K562 (cell line): Measurements from ENCODE around the gene MAP4K1. TPM values are rescaled to one million over a fixed set of nuclear protein-coding genes. Genes with fewer than 3 reads are reported as not detected.

Experiments used
- AFF4 ChIP-seq: sonication (generic); formaldehyde crosslinking; IDR thresholded peaks from 2 replicates; pipeline ENCODE4 v1.8.0; 2023; ENCODE audit warnings: mild to moderate bottlenecking, missing genetic modification reagents
- ARHGAP35 ChIP-seq: fragments of 450-650 bp; IDR thresholded peaks from 2 replicates; pipeline ENCODE4 v1.6.1; 2018; ENCODE audit not compliant: partially characterized antibody
- ATF6 ChIP-seq: sonication (generic); formaldehyde crosslinking; IDR thresholded peaks from 2 replicates; pipeline ENCODE4 v1.4.0; 2020; ENCODE audit warnings: mild to moderate bottlenecking, missing genetic modification reagents
- BRD9 ChIP-seq: fragments of 450-650 bp; IDR thresholded peaks from 2 replicates; pipeline ENCODE4 v1.6.1; 2018; ENCODE audit warnings: low read depth; ENCODE audit not compliant: partially characterized antibody
- ELK1 ChIP-seq: sonication (generic); formaldehyde crosslinking; IDR thresholded peaks from 2 replicates; pipeline ENCODE4 v1.8.1; 2022; ENCODE audit warnings: missing genetic modification reagents
- HNRNPH1 ChIP-seq: fragments of 200-400 bp; formaldehyde crosslinking; optimal IDR thresholded peaks from 2 replicates; pipeline ENCODE3; 2017; ENCODE audit warnings: low read depth, mild to moderate bottlenecking, low read length, moderate library complexity
- MED1 ChIP-seq: sonication (generic); formaldehyde crosslinking; IDR thresholded peaks from 2 replicates; pipeline ENCODE4 v1.8.1; 2023; ENCODE audit warnings: missing genetic modification reagents, borderline replicate concordance
- MNT ChIP-seq, 2 experiments: fragments of 450-650 bp; conservative IDR thresholded peaks; 2 replicates each; pipeline ENCODE4 v1.6.1; 2017; ENCODE audit warnings: mild to moderate bottlenecking in 2 of 2, moderate library complexity in 2 of 2
- MTA2 ChIP-seq: fragments of 450-650 bp; IDR thresholded peaks from 2 replicates; pipeline ENCODE4 v1.6.1; 2016; ENCODE audit warnings: low read depth
- NCOA6 ChIP-seq: fragments of 450-650 bp; IDR thresholded peaks from 2 replicates; pipeline ENCODE4 v1.6.1; 2017; ENCODE audit warnings: mild to moderate bottlenecking
- STAT5B ChIP-seq: fragments of 250-450 bp; sonication (Bioruptor Pico); IDR thresholded peaks from 2 replicates; pipeline ENCODE4 v1.8.0; 2021; ENCODE audit warnings: mild to moderate bottlenecking, inconsistent platforms
- TOE1 ChIP-seq, 2 experiments: fragments of 450-650 bp in 1 of 2; sonication (generic) in 1 of 2; formaldehyde crosslinking in 1 of 2; IDR thresholded peaks; 2 replicates each; pipeline versions ENCODE4 v1.7.1 to v1.8.0; 2016 to 2022; ENCODE audit warnings: borderline replicate concordance in 2 of 2, mild to moderate bottlenecking in 2 of 2, antibody characterized with exemption in 1 of 2, inconsistent platforms in 1 of 2, low read depth in 1 of 2, missing genetic modification reagents in 1 of 2, moderate library complexity in 1 of 2
- U2AF1 ChIP-seq: fragments of 200-400 bp; formaldehyde crosslinking; optimal IDR thresholded peaks from 2 replicates; pipeline ENCODE3; 2017; ENCODE audit warnings: mild to moderate bottlenecking, low read depth, low read length, moderate library complexity
- ZBTB49 ChIP-seq: sonication (generic); formaldehyde crosslinking; IDR thresholded peaks from 2 replicates; pipeline ENCODE4 v1.8.0; 2022; ENCODE audit warnings: missing genetic modification reagents, mild to moderate bottlenecking, borderline replicate concordance
- ZNF184 ChIP-seq: sonication (generic); formaldehyde crosslinking; IDR thresholded peaks from 2 replicates; pipeline ENCODE4 v1.5.0; 2020; ENCODE audit warnings: missing genetic modification reagents
- polyA plus RNA-seq, 8 experiments: library from polyadenylated mRNA; depleted of rRNA in 4 of 8; stranded (reverse) in 5 of 8; unstranded in 3 of 8; fragments of >200 nt; fragmentation: Nextera tagmentation in 2 of 8; fragmentation: Illumina TruSeq in 1 of 8; extraction: Ambion mirVana in 2 of 8; extraction: Trizol in 1 of 8; gene quantifications; 2 replicates each; pipeline versions ENCODE4 v1.2.1 to v1.2.3, GENCODE V29; 2011 to 2014; ENCODE audit warnings: inconsistent platforms in 1 of 8, missing spikeins in 1 of 8
- total RNA-seq, 7 experiments: library from RNA; depleted of rRNA in 6 of 7; stranded (reverse); fragments of >200 nt in 6 of 7; fragmentation: Illumina TruSeq in 2 of 7; extraction: Trizol in 2 of 7; gene quantifications; 2 replicates each; pipeline versions ENCODE4 v1.2.1 to v1.2.3, GENCODE V29; 2011 to 2021; ENCODE audit warnings: low replicate concordance in 1 of 7

MAP4K1 gene
- total and polyA plus RNA-seq, 9 of the 15 experiments (the other 6 are each of a cell fraction or from before 2014, with no cell fraction given): 0.14 to 3.2 (median 0.73) TPM; not detected in 1

- TF ChIP-seq AFF4: no peak
- no peak for TF ChIP-seq MED1
- no peak for TF ChIP-seq ZBTB49 (CRISPR knock-in tag)
- TF ChIP-seq TOE1 (IDR thresholded peaks at IDR 0.05; ENCODE audit: borderline replicate concordance): no peak
- no peak for TF ChIP-seq TOE1 (CRISPR knock-in tag; IDR thresholded peaks at IDR 0.05; ENCODE audit: borderline replicate concordance, low read depth)
- TF ChIP-seq BRD9: no peak
- TF ChIP-seq ZNF184 (CRISPR knock-in tag): no peak
- TF ChIP-seq U2AF1: no peak
- TF ChIP-seq HNRNPH1: no peak
- TF ChIP-seq ELK1 (CRISPR knock-in tag): no peak
- TF ChIP-seq MNT (conservative IDR thresholded peaks at IDR 0.05): peak in 1 of 2 experiments; percentile 8; a peak in 1 of 4 replicates
- no peak for TF ChIP-seq ARHGAP35
- no peak for TF ChIP-seq NCOA6
- no peak for TF ChIP-seq STAT5B
- TF ChIP-seq MTA2: peak; percentile 19; the same call in 1 of the 2 replicates
- TF ChIP-seq ATF6 (CRISPR knock-in tag): peak; percentile 87; the same call in 1 of the 2 replicates
These were observed 30.4 kb upstream of the MAP4K1 start (continued) for GRCh38 chr19:38647966-38648768.
